ENCODE results near the gene PIGC.

DNA sequence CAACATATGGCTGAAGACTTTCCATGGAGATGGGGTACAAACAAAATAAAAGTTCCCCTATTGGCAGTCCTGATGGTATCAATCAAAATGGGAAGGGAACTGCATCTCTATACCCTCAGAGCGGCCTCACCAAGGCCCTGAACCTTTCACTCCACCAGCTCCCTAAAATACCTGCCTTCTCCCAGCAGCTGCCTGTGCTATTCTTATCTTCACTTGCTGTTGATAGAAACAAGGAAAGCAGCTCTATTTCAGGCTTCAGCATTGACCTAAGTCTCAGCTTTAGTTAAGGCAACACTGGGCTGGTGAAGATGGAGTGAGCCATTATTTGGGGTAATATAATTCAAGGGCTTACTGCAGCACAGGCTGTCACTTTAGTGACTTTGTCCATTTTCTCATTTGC, 21.7 kb upstream of the PIGC start:
- TF ChIP-seq ZNF664 (tag by site-specific recombination; IDR thresholded peaks at IDR 0.05) (no peak), TCF7L2 (IDR thresholded peaks at IDR 0.05; ENCODE audit: borderline replicate concordance, low read depth, low read length) (no peak), ZNF274 (IDR thresholded peaks at IDR 0.05; ENCODE audit: low read length) (no peak), ZNF274 (tag by site-specific recombination; IDR thresholded peaks at IDR 0.05; ENCODE audit: borderline replicate concordance) (no peak), ZNF701 (tag by site-specific recombination; IDR thresholded peaks at IDR 0.05) (no peak), ZNF510 (tag by site-specific recombination; IDR thresholded peaks at IDR 0.05; ENCODE audit: insufficient replicate concordance) (no peak), ZFP37 (tag by site-specific recombination; IDR thresholded peaks at IDR 0.05) (no peak), SETDB1 (IDR thresholded peaks at IDR 0.05; ENCODE audit: insufficient read length, low read length) (no peak), ZNF16 (tag by site-specific recombination; IDR thresholded peaks at IDR 0.05; ENCODE audit: low read depth) (no peak), ZNF433 (tag by site-specific recombination; IDR thresholded peaks at IDR 0.05; ENCODE audit: low read depth) (no peak), ZNF335 (tag by site-specific recombination; conservative IDR thresholded peaks at IDR 0.05) (no peak)
- TF ChIP-seq, protein P1, sequence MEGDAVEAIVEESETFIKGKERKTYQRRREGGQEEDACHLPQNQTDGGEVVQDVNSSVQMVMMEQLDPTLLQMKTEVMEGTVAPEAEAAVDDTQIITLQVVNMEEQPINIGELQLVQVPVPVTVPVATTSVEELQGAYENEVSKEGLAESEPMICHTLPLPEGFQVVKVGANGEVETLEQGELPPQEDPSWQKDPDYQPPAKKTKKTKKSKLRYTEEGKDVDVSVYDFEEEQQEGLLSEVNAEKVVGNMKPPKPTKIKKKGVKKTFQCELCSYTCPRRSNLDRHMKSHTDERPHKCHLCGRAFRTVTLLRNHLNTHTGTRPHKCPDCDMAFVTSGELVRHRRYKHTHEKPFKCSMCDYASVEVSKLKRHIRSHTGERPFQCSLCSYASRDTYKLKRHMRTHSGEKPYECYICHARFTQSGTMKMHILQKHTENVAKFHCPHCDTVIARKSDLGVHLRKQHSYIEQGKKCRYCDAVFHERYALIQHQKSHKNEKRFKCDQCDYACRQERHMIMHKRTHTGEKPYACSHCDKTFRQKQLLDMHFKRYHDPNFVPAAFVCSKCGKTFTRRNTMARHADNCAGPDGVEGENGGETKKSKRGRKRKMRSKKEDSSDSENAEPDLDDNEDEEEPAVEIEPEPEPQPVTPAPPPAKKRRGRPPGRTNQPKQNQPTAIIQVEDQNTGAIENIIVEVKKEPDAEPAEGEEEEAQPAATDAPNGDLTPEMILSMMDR (tag by site-specific recombination; IDR thresholded peaks at IDR 0.05): no peak
- TF ChIP-seq, protein P2, sequence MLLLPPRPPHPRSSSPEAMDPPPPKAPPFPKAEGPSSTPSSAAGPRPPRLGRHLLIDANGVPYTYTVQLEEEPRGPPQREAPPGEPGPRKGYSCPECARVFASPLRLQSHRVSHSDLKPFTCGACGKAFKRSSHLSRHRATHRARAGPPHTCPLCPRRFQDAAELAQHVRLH (tag by site-specific recombination; IDR thresholded peaks at IDR 0.05): no peak
- TF ChIP-seq, protein P3, sequence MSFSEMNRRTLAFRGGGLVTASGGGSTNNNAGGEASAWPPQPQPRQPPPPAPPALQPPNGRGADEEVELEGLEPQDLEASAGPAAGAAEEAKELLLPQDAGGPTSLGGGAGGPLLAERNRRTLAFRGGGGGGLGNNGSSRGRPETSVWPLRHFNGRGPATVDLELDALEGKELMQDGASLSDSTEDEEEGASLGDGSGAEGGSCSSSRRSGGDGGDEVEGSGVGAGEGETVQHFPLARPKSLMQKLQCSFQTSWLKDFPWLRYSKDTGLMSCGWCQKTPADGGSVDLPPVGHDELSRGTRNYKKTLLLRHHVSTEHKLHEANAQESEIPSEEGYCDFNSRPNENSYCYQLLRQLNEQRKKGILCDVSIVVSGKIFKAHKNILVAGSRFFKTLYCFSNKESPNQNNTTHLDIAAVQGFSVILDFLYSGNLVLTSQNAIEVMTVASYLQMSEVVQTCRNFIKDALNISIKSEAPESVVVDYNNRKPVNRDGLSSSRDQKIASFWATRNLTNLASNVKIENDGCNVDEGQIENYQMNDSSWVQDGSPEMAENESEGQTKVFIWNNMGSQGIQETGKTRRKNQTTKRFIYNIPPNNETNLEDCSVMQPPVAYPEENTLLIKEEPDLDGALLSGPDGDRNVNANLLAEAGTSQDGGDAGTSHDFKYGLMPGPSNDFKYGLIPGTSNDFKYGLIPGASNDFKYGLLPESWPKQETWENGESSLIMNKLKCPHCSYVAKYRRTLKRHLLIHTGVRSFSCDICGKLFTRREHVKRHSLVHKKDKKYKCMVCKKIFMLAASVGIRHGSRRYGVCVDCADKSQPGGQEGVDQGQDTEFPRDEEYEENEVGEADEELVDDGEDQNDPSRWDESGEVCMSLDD (tag by site-specific recombination; IDR thresholded peaks at IDR 0.05): no peak
- TF ChIP-seq, protein P4, sequence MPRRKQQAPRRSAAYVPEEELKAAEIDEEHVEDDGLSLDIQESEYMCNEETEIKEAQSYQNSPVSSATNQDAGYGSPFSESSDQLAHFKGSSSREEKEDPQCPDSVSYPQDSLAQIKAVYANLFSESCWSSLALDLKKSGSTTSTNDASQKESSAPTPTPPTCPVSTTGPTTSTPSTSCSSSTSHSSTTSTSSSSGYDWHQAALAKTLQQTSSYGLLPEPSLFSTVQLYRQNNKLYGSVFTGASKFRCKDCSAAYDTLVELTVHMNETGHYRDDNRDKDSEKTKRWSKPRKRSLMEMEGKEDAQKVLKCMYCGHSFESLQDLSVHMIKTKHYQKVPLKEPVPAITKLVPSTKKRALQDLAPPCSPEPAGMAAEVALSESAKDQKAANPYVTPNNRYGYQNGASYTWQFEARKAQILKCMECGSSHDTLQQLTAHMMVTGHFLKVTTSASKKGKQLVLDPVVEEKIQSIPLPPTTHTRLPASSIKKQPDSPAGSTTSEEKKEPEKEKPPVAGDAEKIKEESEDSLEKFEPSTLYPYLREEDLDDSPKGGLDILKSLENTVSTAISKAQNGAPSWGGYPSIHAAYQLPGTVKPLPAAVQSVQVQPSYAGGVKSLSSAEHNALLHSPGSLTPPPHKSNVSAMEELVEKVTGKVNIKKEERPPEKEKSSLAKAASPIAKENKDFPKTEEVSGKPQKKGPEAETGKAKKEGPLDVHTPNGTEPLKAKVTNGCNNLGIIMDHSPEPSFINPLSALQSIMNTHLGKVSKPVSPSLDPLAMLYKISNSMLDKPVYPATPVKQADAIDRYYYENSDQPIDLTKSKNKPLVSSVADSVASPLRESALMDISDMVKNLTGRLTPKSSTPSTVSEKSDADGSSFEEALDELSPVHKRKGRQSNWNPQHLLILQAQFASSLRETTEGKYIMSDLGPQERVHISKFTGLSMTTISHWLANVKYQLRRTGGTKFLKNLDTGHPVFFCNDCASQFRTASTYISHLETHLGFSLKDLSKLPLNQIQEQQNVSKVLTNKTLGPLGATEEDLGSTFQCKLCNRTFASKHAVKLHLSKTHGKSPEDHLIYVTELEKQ (tag by site-specific recombination; IDR thresholded peaks at IDR 0.05; ENCODE audit: borderline replicate concordance): no peak
